ENCODE data around the gene ZNF579. TPM values are rescaled to one million over a fixed set of nuclear protein-coding genes. Genes with fewer than 3 reads are reported as not detected.

The ZNF579 gene
- total and polyA plus RNA-seq, 2 of the 8 experiments (the other 6 are each of a cell fraction or from before 2014, with no cell fraction given): 10.0 to 18.9 TPM

DNA sequence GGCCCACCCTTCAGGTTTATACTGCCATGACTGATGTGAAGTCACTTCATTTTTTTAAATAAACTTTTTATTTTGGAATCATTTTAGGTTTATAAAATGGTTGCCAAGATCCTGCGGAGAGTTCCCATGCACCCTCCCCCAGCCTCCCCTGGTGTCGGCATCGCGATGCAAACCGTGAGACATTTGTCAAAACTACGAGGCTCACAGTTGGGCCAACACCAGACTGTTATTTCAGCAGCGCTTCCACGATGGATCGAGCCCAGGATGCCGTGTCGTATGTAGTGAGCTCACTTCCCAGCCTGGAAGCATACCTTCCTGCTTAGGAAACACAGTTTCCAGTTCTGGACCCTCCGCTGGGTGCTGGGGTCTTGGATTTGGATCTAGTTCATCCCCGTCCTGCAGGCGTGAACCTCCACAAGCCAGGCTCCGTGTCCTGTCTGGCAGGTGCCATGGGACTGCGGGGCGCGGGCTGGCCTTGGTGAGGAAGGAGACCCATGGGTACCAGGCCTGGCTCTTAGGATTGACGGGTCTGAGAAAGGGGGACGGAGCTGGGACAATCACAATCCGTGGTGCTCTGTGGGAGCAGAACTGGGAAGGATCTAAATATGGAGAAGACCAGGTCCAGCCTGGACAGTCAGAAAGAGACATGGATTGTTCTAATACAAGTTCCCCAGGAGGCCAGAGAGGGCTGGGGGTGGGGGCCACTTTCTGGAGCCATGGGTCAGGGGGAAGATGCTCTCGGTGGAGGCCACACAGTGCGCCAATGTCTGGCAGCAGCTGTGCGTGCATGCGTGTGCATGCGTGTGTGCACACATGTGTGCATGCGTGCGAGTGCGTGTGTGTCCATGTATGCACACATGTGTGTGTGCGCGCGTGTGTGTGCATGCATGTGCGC, 41.3 kb downstream of the ZNF579 start:
- no peak overlapping the region for H3K23ac ChIP-seq (ENCODE audit: insufficient read length)
- H4K91ac ChIP-seq (replicated peaks; ENCODE audit: insufficient read length, low read length): peak overlapping the region; percentile 85
- no peak overlapping the region for H3K4me3 ChIP-seq (ENCODE audit: extremely low read depth in 1 of 4, insufficient read depth in 2 of 4, low read depth in 3 of 4, low read length in 4 of 4)
- FAIRE-seq (no peak), DNase-seq (ENCODE audit: low read depth in 1 of 2, low spot score in 2 of 2) (no peak)
- 92% methylated on average over 33 of the region's 33 CpGs; no CpG with 5 or more reads in 1 of the 2 experiments for WGBS, 2 experiments (ENCODE audit: extremely low coverage in 1 of 2, insufficient coverage in 1 of 2, insufficient read length in 1 of 2, insufficient replicate concordance in 2 of 2, low coverage in 1 of 2, low lambda C conversion rate in 2 of 2, missing lambda C conversion rate in 1 of 2)
- peak overlapping the region; percentile 53; the same call in 1 of the 2 replicates for H2AK5ac ChIP-seq (ENCODE audit: low read depth, low read length)
- H3K9me3 ChIP-seq (ENCODE audit: insufficient read depth in 2 of 2, low read depth in 1 of 2, low read length in 1 of 2): no peaks in the 10 kb centered on the region
- no peaks in the 10 kb centered on the region; a peak in 3 of 7 replicates for H3K27me3 ChIP-seq (replicated peaks in 1 of 4; ENCODE audit: control insufficient read depth in 3 of 4, extremely low read depth in 1 of 4, insufficient read depth in 3 of 4, low read length in 3 of 4)
- H3K27ac ChIP-seq (ENCODE audit: low read depth, low read length): no peak overlapping the region
- H2BK12ac ChIP-seq (ENCODE audit: low read depth, low read length): peak overlapping the region; percentile 80; the same call in 1 of the 2 replicates
- peak overlapping the region; percentile 10; the same call in 1 of the 2 replicates for H2BK5ac ChIP-seq (ENCODE audit: low read depth, low read length)
- H3K56ac ChIP-seq (replicated peaks; ENCODE audit: insufficient read length, low read depth, low read length): no peak overlapping the region
- no peaks in the 10 kb centered on the region for H3K79me1 ChIP-seq (ENCODE audit: low read depth, low read length)
- H4K8ac ChIP-seq (ENCODE audit: extremely low read depth, insufficient read depth, low read length): peak overlapping the region; percentile 73; the same call in 1 of the 2 replicates
- H3K4ac ChIP-seq (replicated peaks; ENCODE audit: insufficient read length, low read depth, low read length): peak overlapping the region; percentile 94
- no peak overlapping the region for H3K4me2 ChIP-seq (ENCODE audit: insufficient read depth in 1 of 2, low read depth in 2 of 2, low read length in 2 of 2)
- H3K79me2 ChIP-seq (ENCODE audit: control insufficient read depth in 1 of 2, insufficient read depth in 2 of 2, low read length in 2 of 2): no peaks in the 10 kb centered on the region
- no peak overlapping the region for H4K5ac ChIP-seq (ENCODE audit: insufficient read length, low read depth, low read length)
- peaks cover 14% of the 10 kb centered on the region; the same call in 1 of the 2 replicates for H3K23me2 ChIP-seq (ENCODE audit: low read depth, low read length)
- no peak overlapping the region for H3K14ac ChIP-seq (ENCODE audit: insufficient read length)
- 0 out of 2 replicates have a peak overlapping the region, but pooled peaks have one; percentile 34 for H2BK20ac ChIP-seq (ENCODE audit: low read length)
- no peak overlapping the region for H2AFZ ChIP-seq (ENCODE audit: low read length)
- peak overlapping the region; percentile 88; the same call in 1 of the 2 replicates for H2BK15ac ChIP-seq (ENCODE audit: low read length)
- peaks cover 0 to 17% (median 5%) of the 10 kb centered on the region in 4 experiments; a peak in 4 of 7 replicates for H3K4me1 ChIP-seq (replicated peaks in 1 of 4; ENCODE audit: control insufficient read depth in 3 of 4, insufficient read depth in 4 of 4, low read length in 3 of 4)
- ChIA-PET CTCF (ENCODE audit: partially characterized antibody) (interaction anchor here (0.6 to 1.7 kb wide), 3 partner anchors 10 to 94 kb away, joined by 3 to 5 read pairs (median 3); no protein-coding TSS in a partner anchor), POLR2A (ENCODE audit: partially characterized antibody) (interaction anchor here (0.9 to 1.3 kb wide), 2 partner anchors 13 to 19 kb away, joined by 3 read pairs; no protein-coding TSS in a partner anchor)
- H3K9ac ChIP-seq (replicated peaks in 1 of 4; ENCODE audit: extremely low read depth in 1 of 4, low read depth in 3 of 4, low read length in 3 of 4): no peak overlapping the region
- H2BK120ac ChIP-seq (replicated peaks; ENCODE audit: low read depth, low read length): no peak overlapping the region
- H3K36me3 ChIP-seq (ENCODE audit: control insufficient read depth in 2 of 4, insufficient read depth in 4 of 4, low read length in 3 of 4): no peaks in the 10 kb centered on the region; a peak in 1 of 8 replicates
- H4K20me1 ChIP-seq (replicated peaks in 1 of 2; ENCODE audit: control insufficient read depth in 1 of 2, insufficient read depth in 2 of 2, low read length in 2 of 2): peaks cover 0 to 3% of the 10 kb centered on the region in 2 experiments
- H3K18ac ChIP-seq (ENCODE audit: extremely low read depth, low read length): no peak overlapping the region
- TF ChIP-seq CEBPB (IDR thresholded peaks at IDR 0.05; ENCODE audit: low read depth, low read length) (no peak), RAD21 (IDR thresholded peaks at IDR 0.05 in 1 of 2, conservative IDR thresholded peaks at IDR 0.05 in 1 of 2; ENCODE audit: low read depth in 2 of 2, low read length in 2 of 2) (no peak), SUZ12 (IDR thresholded peaks at IDR 0.05; ENCODE audit: low read length) (no peak), GABPA (IDR thresholded peaks at IDR 0.05; ENCODE audit: borderline replicate concordance, insufficient read depth, low read length) (no peak), YY1 (IDR thresholded peaks at IDR 0.05; ENCODE audit: low read depth, low read length) (no peak), CHD2 (IDR thresholded peaks at IDR 0.05; ENCODE audit: low read length) (no peak)
- TF ChIP-seq, protein P1, sequence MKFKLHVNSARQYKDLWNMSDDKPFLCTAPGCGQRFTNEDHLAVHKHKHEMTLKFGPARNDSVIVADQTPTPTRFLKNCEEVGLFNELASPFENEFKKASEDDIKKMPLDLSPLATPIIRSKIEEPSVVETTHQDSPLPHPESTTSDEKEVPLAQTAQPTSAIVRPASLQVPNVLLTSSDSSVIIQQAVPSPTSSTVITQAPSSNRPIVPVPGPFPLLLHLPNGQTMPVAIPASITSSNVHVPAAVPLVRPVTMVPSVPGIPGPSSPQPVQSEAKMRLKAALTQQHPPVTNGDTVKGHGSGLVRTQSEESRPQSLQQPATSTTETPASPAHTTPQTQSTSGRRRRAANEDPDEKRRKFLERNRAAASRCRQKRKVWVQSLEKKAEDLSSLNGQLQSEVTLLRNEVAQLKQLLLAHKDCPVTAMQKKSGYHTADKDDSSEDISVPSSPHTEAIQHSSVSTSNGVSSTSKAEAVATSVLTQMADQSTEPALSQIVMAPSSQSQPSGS (IDR thresholded peaks at IDR 0.05; ENCODE audit: low read length): no peak
- TF ChIP-seq, protein P2, sequence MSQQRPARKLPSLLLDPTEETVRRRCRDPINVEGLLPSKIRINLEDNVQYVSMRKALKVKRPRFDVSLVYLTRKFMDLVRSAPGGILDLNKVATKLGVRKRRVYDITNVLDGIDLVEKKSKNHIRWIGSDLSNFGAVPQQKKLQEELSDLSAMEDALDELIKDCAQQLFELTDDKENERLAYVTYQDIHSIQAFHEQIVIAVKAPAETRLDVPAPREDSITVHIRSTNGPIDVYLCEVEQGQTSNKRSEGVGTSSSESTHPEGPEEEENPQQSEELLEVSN (IDR thresholded peaks at IDR 0.05): no peak

Measured in H1 (cell line).